ENCODE results near the gene NCOA3. TPM values are rescaled to one million over a fixed set of nuclear protein-coding genes. Genes with fewer than 3 reads are reported as not detected.
"Not testable (repeated sequence)": the region's sequence is repeated elsewhere in the genome, so short reads cannot be mapped to it uniquely, and the experiment has no call there.

NCOA3 gene
- total and polyA plus RNA-seq, 10 of the 15 experiments (the other 5 are each of a cell fraction or from before 2014, with no cell fraction given) = 16.9 to 96.2 (median 73.6) TPM

- POLR2A ChIA-PET = interaction anchor here (0.6 kb wide), 1 partner anchor 541 kb away, joined by 3 read pairs; no protein-coding TSS in a partner anchor
- H3K36me3 ChIP-seq (ENCODE audit: control insufficient read depth in 2 of 2, insufficient read depth in 2 of 2, low read length in 1 of 2); H3K4me1 ChIP-seq (ENCODE audit: control insufficient read depth, insufficient read depth, low read length); BruUV-seq (replicated peaks); FAIRE-seq; intact Hi-C loops (cut with micrococcal nuclease; ENCODE audit: unreplicated experiment); H4K20me1 ChIP-seq (ENCODE audit: control insufficient read depth, insufficient read depth); H3K9ac ChIP-seq (ENCODE audit: control insufficient read depth, insufficient read depth, low read length); in situ Hi-C loops (cut with MboI); ATAC-seq; H3K79me2 ChIP-seq (ENCODE audit: control insufficient read depth, insufficient read depth, low read length); H3K27ac ChIP-seq (ENCODE audit: control insufficient read depth, insufficient read depth); H3K27me3 ChIP-seq (replicated peaks in 1 of 2; ENCODE audit: control insufficient read depth in 2 of 2, insufficient read depth in 2 of 2, low read length in 1 of 2); DNase-seq (ENCODE audit: low read depth, low spot score); H3K9me3 ChIP-seq (replicated peaks; ENCODE audit: control insufficient read depth, insufficient read depth, low read length); H3K4me2 ChIP-seq (ENCODE audit: control insufficient read depth, insufficient read depth); H2AFZ ChIP-seq (ENCODE audit: control insufficient read depth, low read depth, low read length); H3K4me3 ChIP-seq: not testable (repeated sequence)
- SMC1A ChIA-PET (ENCODE audit: uncharacterized antibody, unreplicated experiment) = interaction anchor here (0.8 to 3.7 kb wide), 3 partner anchors 9 to 78 kb away, joined by 3 to 10 read pairs (median 3); no protein-coding TSS in a partner anchor
- RAD21 ChIA-PET (ENCODE audit: unreplicated experiment) = interaction anchor here (2.0 kb wide), 1 partner anchor 11 kb away, joined by 6 read pairs; no protein-coding TSS in a partner anchor
- CTCF ChIA-PET = interaction anchor here (0.6 kb wide), 1 partner anchor 31 kb away, joined by 3 read pairs; no protein-coding TSS in a partner anchor
- 99% methylated on average over 5 of the region's 5 CpGs for WGBS (ENCODE audit: insufficient coverage, insufficient replicate concordance, low lambda C conversion rate, missing lambda C conversion rate)
- TF ChIP-seq NFXL1 (IDR thresholded peaks at IDR 0.05; ENCODE audit: borderline replicate concordance) = 0 out of 2 replicates have a peak, but pooled peaks have one; percentile 43
These were observed 39.8 kb upstream of the NCOA3 start for GRCh38 chr20:47461906-47462305.

DNA sequence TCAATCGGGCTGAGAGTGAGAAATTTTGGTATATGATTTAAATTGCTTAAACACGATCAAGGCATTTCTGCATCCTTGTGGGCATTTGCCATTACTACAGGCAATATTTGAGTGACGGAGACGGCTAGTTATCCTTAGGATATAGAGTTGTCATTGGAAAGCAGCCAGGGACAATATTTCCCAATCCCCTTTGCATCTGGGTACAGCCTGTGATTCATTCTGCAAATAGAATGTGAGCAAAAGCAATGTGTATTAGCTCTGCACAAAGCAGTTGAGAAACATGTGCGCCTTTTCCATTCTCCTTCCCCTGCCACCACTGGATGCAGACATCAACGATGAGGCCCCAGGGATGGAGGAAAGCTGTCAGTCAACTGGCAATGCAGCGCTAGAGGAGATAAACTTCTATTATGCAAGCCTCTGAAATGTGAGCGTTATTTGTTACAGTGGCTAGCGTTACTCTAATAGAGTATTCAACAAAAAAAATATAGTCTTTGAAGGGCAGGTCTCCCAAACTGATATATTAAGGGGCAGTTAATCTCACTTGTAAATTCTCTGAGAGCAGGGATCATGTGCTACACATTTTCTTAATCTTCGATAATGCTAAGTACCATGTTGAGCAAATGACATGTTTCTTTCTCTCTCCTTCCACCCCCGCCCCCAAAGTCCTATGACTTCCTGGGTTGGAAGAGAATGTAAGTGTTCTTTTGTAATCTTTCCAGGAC is 37.1 kb upstream of the NCOA3 start:
- RAD21 ChIA-PET (ENCODE audit: unreplicated experiment) = no interaction called here
- no peak overlapping the region for H3K27ac ChIP-seq (ENCODE audit: control insufficient read depth, insufficient read depth)
- SMC1A ChIA-PET (ENCODE audit: uncharacterized antibody, unreplicated experiment) = interaction anchor here (3.7 kb wide), 1 partner anchor 11 kb away, joined by 10 read pairs; no protein-coding TSS in a partner anchor
- H3K27me3 ChIP-seq (replicated peaks in 1 of 2; ENCODE audit: control insufficient read depth in 2 of 2, insufficient read depth in 2 of 2, low read length in 1 of 2) = no peaks in the 10 kb centered on the region
- H3K4me2 ChIP-seq (ENCODE audit: control insufficient read depth, insufficient read depth) = no peak overlapping the region
- H3K9me3 ChIP-seq (replicated peaks; ENCODE audit: control insufficient read depth, insufficient read depth, low read length) = no peaks in the 10 kb centered on the region
- in situ Hi-C loops (cut with MboI) (no loop called here), intact Hi-C loops (cut with micrococcal nuclease; ENCODE audit: unreplicated experiment) (no loop called here)
- WGBS (ENCODE audit: insufficient coverage, insufficient replicate concordance, low lambda C conversion rate, missing lambda C conversion rate) = 92% methylated on average over 11 of the region's 11 CpGs
- no peak for ATAC-seq
- no peak for TF ChIP-seq MYB (IDR thresholded peaks at IDR 0.05; ENCODE audit: borderline replicate concordance, low read depth, low read length)
- TF ChIP-seq NFXL1 (IDR thresholded peaks at IDR 0.05; ENCODE audit: borderline replicate concordance) = peak; percentile 75; the same call in 1 of the 2 replicates
- no peak for TF ChIP-seq CBX3 (IDR thresholded peaks at IDR 0.05; ENCODE audit: borderline replicate concordance, low read depth)
- peak in 1 of 2 experiments; percentile 100; a peak in 2 of 4 replicates for TF ChIP-seq ETV6 (conservative IDR thresholded peaks at IDR 0.05 in 1 of 2, IDR thresholded peaks at IDR 0.05 in 1 of 2; ENCODE audit: borderline replicate concordance in 1 of 2, low read depth in 1 of 2)
- 0 out of 2 replicates have a peak, but pooled peaks have one; percentile 19 for TF ChIP-seq FOXK2 (IDR thresholded peaks at IDR 0.05)
- peak; percentile 75; the same call in 1 of the 2 replicates for TF ChIP-seq RB1 (IDR thresholded peaks at IDR 0.05; ENCODE audit: borderline replicate concordance)
- no peak for TF ChIP-seq IRF5 (IDR thresholded peaks at IDR 0.05; ENCODE audit: borderline replicate concordance)
- TF ChIP-seq, protein P1, sequence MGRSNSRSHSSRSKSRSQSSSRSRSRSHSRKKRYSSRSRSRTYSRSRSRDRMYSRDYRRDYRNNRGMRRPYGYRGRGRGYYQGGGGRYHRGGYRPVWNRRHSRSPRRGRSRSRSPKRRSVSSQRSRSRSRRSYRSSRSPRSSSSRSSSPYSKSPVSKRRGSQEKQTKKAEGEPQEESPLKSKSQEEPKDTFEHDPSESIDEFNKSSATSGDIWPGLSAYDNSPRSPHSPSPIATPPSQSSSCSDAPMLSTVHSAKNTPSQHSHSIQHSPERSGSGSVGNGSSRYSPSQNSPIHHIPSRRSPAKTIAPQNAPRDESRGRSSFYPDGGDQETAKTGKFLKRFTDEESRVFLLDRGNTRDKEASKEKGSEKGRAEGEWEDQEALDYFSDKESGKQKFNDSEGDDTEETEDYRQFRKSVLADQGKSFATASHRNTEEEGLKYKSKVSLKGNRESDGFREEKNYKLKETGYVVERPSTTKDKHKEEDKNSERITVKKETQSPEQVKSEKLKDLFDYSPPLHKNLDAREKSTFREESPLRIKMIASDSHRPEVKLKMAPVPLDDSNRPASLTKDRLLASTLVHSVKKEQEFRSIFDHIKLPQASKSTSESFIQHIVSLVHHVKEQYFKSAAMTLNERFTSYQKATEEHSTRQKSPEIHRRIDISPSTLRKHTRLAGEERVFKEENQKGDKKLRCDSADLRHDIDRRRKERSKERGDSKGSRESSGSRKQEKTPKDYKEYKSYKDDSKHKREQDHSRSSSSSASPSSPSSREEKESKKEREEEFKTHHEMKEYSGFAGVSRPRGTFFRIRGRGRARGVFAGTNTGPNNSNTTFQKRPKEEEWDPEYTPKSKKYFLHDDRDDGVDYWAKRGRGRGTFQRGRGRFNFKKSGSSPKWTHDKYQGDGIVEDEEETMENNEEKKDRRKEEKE (IDR thresholded peaks at IDR 0.05) = no peak
- no peak overlapping the region for H2AFZ ChIP-seq (ENCODE audit: control insufficient read depth, low read depth, low read length)
- CTCF ChIA-PET = no interaction called here
- no peaks in the 10 kb centered on the region for H3K79me2 ChIP-seq (ENCODE audit: control insufficient read depth, insufficient read depth, low read length)
- no peak overlapping the region for H3K4me3 ChIP-seq
- FAIRE-seq = no peak
- H3K36me3 ChIP-seq (ENCODE audit: control insufficient read depth in 2 of 2, insufficient read depth in 2 of 2, low read length in 1 of 2) = no peaks in the 10 kb centered on the region
- no peak for DNase-seq (ENCODE audit: low read depth, low spot score)
- H3K4me1 ChIP-seq (ENCODE audit: control insufficient read depth, insufficient read depth, low read length) = peaks cover 27% of the 10 kb centered on the region
- BruUV-seq (replicated peaks) = no TSS peak
- POLR2A ChIA-PET = no interaction called here
- H4K20me1 ChIP-seq (ENCODE audit: control insufficient read depth, insufficient read depth) = no peaks in the 10 kb centered on the region
- no peak overlapping the region for H3K9ac ChIP-seq (ENCODE audit: control insufficient read depth, insufficient read depth, low read length)

Data from GM12878 (cell line).